SU-DHL-6 (cell line): Measurements from ENCODE around the gene CST5.

Source experiments
- CTCF ChIP-seq: fragments of 200-600 bp; sonication (generic); IDR thresholded peaks from one replicate; pipeline ENCODE4 v1.5.1; 2017; ENCODE audit warnings: antibody characterized with exemption, mild to moderate bottlenecking, low read length, moderate library complexity; ENCODE audit not compliant: insufficient read depth, poor library complexity, severe bottlenecking
- EZH2phosphoT487 ChIP-seq: fragments of 200-600 bp; sonication (generic), shearing (Covaris generic); conservative IDR thresholded peaks from 2 replicates; pipeline ENCODE4 v1.6.1; 2018; ENCODE audit warnings: mild to moderate bottlenecking, antibody characterized with exemption, low read length, moderate library complexity, mixed read lengths

DNA sequence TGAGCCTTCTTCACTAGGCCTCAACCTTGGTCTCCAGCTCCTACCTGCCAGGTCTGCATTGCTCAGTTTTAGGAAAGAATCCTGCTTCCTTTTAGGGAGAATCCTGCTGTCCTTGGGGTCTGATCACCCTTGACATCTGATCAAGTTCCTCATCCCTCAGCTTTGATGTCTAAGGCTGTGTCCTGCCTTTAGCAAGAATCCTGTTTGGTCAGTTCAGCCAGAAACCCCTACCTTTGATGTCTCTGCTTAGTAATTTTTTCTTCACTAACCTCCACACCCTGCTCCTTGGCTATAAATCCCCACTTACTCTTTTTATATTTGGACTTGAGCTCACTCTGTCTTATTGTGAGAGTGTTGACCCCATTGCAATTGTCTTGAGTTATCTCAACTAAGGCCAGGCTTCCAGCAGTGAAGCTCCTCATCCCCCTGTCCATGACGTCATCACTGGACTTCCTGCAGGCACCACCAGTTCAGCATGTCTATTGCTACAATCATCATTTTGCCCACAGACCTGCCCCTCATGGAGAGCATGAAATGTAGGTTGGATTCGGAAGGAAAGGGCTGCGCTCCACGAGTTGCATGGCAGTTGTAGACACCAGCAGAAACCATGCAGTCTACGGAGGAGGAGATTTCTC, 4.7 kb upstream of the CST5 start:
- TF ChIP-seq EZH2phosphoT487 (no peak), CTCF (no peak)
